HEK293 (cell line): Measurements from ENCODE around the gene ATP6V1G1.
"Not testable (repeated sequence)": the region's sequence is repeated elsewhere in the genome, so short reads cannot be mapped to it uniquely, and the experiment has no call there.

ENCODE experiments used
- CTCF ChIA-PET: fragments of 350-600 bp; formaldehyde crosslinking; extraction: SDS; loops from one replicate; lab custom pipeline; 2021; ENCODE audit warnings: antibody characterized with exemption; lab: Yijun Ruan, JAX
- POLR2A ChIA-PET: fragments of 300-600 bp; formaldehyde crosslinking; extraction: SDS; loops from one replicate; lab custom pipeline; 2020; ENCODE audit warnings: antibody characterized with exemption, inconsistent platforms; lab: Yijun Ruan, JAX
- H3K27ac ChIP-seq: fragments of 200-500 bp; sonication (Bioruptor generic); 2 replicates; pipeline ENCODE4 v1.5.1; 2014; ENCODE audit warnings: low read depth, low read length, control low read depth, inconsistent platforms; ENCODE audit errors: extremely low read depth
- H3K36me3 ChIP-seq, 2 experiments: fragments of 200-500 bp in 1 of 2; sonication (Bioruptor generic) in 1 of 2; 1 replicate in 1 of 2; 2 replicates in 1 of 2; pipeline ENCODE4 v1.5.1; 2014 to 2017; ENCODE audit warnings: inconsistent platforms in 2 of 2, low read length in 2 of 2; ENCODE audit not compliant: control insufficient read depth in 2 of 2, insufficient read depth in 1 of 2
- H3K4me1 ChIP-seq: fragments of 200-500 bp; sonication (Bioruptor generic); 2 replicates; pipeline ENCODE4 v1.5.1; 2014; ENCODE audit warnings: mild to moderate bottlenecking, low read length, inconsistent platforms; ENCODE audit not compliant: control insufficient read depth, insufficient read depth
- H3K4me3 ChIP-seq: 2 replicates; pipeline ENCODE4 v1.5.1; 2011; ENCODE audit warnings: low read depth, mild to moderate bottlenecking, control low read depth, low read length, moderate library complexity
- H3K9me3 ChIP-seq: fragments of 200-500 bp; sonication (Bioruptor generic); 2 replicates; pipeline ENCODE4 v1.5.1; 2014; ENCODE audit warnings: low read depth, low read length, inconsistent platforms; ENCODE audit not compliant: control insufficient read depth, insufficient read depth
- MZF1 ChIP-seq: fragments of 450-650 bp; formaldehyde crosslinking; IDR thresholded peaks from 2 replicates; pipeline ENCODE4 v1.5.1; 2017; ENCODE audit warnings: missing biosample characterization, missing genetic modification characterization, borderline replicate concordance
- PRDM1 ChIP-seq: fragments of 450-650 bp; formaldehyde crosslinking; IDR thresholded peaks from 2 replicates; pipeline ENCODE4; 2016; ENCODE audit warnings: missing biosample characterization, missing genetic modification characterization
- PRDM10 ChIP-seq: fragments of 450-650 bp; formaldehyde crosslinking; IDR thresholded peaks from 2 replicates; pipeline ENCODE4 v1.5.1; 2016; ENCODE audit warnings: missing biosample characterization, missing genetic modification characterization
- SETDB1 ChIP-seq: IDR thresholded peaks from one replicate; pipeline ENCODE4 v1.6.1; 2017; ENCODE audit warnings: mild to moderate bottlenecking, low read length, moderate library complexity, mixed read lengths; ENCODE audit not compliant: insufficient read length
- ZNF24 ChIP-seq: fragments of 450-650 bp; formaldehyde crosslinking; IDR thresholded peaks from 2 replicates; pipeline ENCODE4 v1.5.1; 2016; ENCODE audit warnings: missing biosample characterization, missing genetic modification characterization
- ZNF692 ChIP-seq: fragments of 450-650 bp; formaldehyde crosslinking; IDR thresholded peaks from 2 replicates; pipeline ENCODE4 v1.5.1; 2016; ENCODE audit warnings: missing biosample characterization, missing genetic modification characterization

Gene ATP6V1G1

GRCh38 chr9:114574438-114574837 is 13.1 kb upstream of the ATP6V1G1 start (continued):
- no peak for TF ChIP-seq MZF1 (tag by site-specific recombination)
- TF ChIP-seq, all 188 proteins: peak for 0

GRCh38 chr9:114576779-114577178 is 10.8 kb upstream of the ATP6V1G1 start:
- H3K4me1 ChIP-seq, H3K4me3 ChIP-seq, H3K36me3 ChIP-seq, H3K27ac ChIP-seq, H3K9me3 ChIP-seq: not testable (repeated sequence)
- ChIA-PET POLR2A (interaction anchor here (4.3 kb wide), 1 partner anchor 11 kb away, joined by 20 read pairs; the partner anchor contains the start of gene ATP6V1G1), CTCF (interaction anchor here (0.6 kb wide), 1 partner anchor 54 kb away, joined by 3 read pairs; no protein-coding TSS in a partner anchor)

- not testable (repeated sequence) for H3K4me3 ChIP-seq, H3K4me1 ChIP-seq, H3K27ac ChIP-seq, H3K36me3 ChIP-seq, H3K9me3 ChIP-seq
- ChIA-PET POLR2A (interaction anchor here (4.3 kb wide), 1 partner anchor 10 kb away, joined by 20 read pairs; the partner anchor contains the start of gene ATP6V1G1), CTCF (interaction anchor here (0.7 to 1.2 kb wide), 3 partner anchors 12 to 178 kb away, joined by 3 to 4 read pairs (median 3); no protein-coding TSS in a partner anchor)
Measured at GRCh38 chr9:114578134-114578533, 9.4 kb upstream of the ATP6V1G1 start.

GRCh38 chr9:114580609-114581193 is 6.9 kb upstream of the ATP6V1G1 start:
- CTCF ChIA-PET, result interaction anchor here (0.6 to 1.5 kb wide), 3 partner anchors 42 to 166 kb away, joined by 3 to 4 read pairs (median 3); no protein-coding TSS in a partner anchor
- no peak overlapping the region for H3K27ac ChIP-seq
- no peaks in the 10 kb centered on the region for H3K36me3 ChIP-seq
- H3K4me1 ChIP-seq, result no peaks in the 10 kb centered on the region
- H3K9me3 ChIP-seq, result no peaks in the 10 kb centered on the region
- TF ChIP-seq PRDM1 (0 out of 2 replicates have a peak, but pooled peaks have one; percentile 18), SETDB1 (no peak), ZNF692 (tag by site-specific recombination) (no peak)
- H3K4me3 ChIP-seq, result no peak overlapping the region
- POLR2A ChIA-PET, result no interaction called here

GRCh38 chr9:114583371-114584155 is 4.0 kb upstream of the ATP6V1G1 start:
- Histone ChIP-seq H3K4me1 (no peaks in the 10 kb centered on the region), H3K27ac (no peak overlapping the region), H3K9me3 (no peaks in the 10 kb centered on the region), H3K36me3 (no peaks in the 10 kb centered on the region), H3K4me3 (no peak overlapping the region)
- peak; percentile 76 for TF ChIP-seq PRDM10 (tag by site-specific recombination)
- TF ChIP-seq ZNF24 (tag by site-specific recombination), result no peak
- ChIA-PET POLR2A (no interaction called here), CTCF (no interaction called here)
